Measurements from ENCODE around the gene EBF3.
A peak's percentile ranks its signal among the peaks of the same experiment; 100 is the strongest.

EBF3 gene

DNA sequence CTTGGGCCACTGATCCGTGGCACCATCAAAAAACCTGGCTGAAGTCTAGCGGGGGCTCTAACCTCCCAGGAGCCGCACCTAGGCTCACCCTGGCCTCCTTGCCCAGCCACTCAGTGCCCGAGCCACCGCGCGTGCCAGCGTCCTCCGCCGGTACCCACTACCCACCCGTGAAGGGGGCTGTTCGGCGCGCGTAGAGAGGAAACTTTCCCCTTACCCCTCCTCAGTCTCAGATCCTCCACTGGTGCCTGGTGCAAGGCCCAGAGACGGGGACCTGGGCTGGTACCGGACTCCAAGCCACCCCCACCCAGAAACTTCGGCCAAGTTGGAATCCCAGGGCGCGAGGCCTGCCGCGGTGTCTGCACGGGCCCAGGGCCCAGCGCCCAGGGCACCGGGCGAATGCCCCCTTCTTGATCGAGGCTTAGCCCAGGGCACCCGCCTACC, 3.5 kb upstream of the EBF3 start:
- peak; percentile 68 for DNase-seq (ENCODE audit: low spot score)
- no peak overlapping the region for H3K27ac ChIP-seq
- TF ChIP-seq, protein P1, sequence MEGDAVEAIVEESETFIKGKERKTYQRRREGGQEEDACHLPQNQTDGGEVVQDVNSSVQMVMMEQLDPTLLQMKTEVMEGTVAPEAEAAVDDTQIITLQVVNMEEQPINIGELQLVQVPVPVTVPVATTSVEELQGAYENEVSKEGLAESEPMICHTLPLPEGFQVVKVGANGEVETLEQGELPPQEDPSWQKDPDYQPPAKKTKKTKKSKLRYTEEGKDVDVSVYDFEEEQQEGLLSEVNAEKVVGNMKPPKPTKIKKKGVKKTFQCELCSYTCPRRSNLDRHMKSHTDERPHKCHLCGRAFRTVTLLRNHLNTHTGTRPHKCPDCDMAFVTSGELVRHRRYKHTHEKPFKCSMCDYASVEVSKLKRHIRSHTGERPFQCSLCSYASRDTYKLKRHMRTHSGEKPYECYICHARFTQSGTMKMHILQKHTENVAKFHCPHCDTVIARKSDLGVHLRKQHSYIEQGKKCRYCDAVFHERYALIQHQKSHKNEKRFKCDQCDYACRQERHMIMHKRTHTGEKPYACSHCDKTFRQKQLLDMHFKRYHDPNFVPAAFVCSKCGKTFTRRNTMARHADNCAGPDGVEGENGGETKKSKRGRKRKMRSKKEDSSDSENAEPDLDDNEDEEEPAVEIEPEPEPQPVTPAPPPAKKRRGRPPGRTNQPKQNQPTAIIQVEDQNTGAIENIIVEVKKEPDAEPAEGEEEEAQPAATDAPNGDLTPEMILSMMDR (IDR thresholded peaks at IDR 0.05), result no peak
- no peak overlapping the region for H3K4me3 ChIP-seq

DNA sequence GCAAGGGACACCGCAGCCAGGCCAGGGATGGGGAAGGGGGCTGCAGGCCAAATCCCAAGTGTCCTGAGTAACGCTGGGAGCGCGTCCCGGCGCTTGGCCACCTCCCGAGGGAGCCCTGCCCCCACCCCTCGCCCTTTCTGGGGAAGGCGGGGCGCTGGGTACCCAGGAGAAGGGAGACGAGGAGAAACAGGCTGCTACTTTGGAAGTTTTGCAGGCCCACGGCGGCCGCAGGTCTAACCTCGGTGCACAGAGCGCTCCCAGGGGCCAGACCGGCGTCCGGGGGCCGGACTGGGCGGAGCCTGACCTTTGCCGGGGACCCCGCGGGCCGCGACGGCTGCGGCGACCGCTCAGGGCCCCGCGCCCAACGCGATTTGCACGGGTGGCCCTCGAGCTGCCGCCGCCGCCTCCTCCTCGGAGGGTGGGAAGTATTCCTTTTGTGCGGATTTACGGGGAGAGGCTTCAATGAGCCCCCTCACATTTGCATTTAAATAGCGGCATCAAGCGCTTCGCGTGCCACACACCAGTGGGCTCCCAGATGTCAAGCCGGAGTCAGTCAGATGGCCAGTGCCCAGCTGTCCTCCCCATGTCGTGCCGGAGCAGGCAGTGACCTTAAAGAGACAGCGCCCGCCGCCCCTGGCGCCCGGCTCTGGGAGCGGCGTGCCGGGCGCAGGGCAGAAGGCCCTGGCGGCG, 3.0 kb upstream of the EBF3 start:
- Histone ChIP-seq H3K27ac (no peak overlapping the region), H3K4me3 (no peak overlapping the region)
- peak; percentile 72 for DNase-seq (ENCODE audit: low spot score)
- TF ChIP-seq, protein P1 (IDR thresholded peaks at IDR 0.05), result no peak

DNA sequence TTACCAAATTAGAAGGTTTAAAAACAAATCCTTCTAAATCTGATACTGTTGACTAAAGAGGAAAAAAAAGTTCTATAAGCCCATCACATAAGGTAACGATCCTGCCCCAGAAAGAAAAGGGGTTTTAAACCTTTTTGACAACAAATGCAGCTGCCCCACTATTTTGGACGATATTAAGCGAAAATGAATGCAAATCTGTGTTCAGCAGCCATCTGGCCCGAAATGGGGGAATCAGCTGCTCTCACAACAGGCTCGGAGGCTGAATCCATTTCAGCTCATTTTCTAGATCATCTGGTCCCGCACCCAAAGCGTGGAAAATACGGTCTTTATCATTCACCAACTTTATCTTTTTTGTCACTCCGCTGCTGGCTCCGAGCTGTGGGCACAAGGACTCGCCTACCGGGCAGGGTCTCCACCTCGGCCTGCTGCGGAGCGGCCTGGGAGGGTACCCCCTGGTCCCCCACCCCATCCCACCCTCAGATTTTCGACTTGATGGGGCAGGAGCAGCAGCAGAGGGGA, 2.4 kb upstream of the EBF3 start:
- Histone ChIP-seq H3K4me3 (no peak overlapping the region), H3K27ac (no peak overlapping the region)
- DNase-seq (ENCODE audit: low spot score), result no peak
- TF ChIP-seq, protein P1 (IDR thresholded peaks at IDR 0.05), result no peak

DNA sequence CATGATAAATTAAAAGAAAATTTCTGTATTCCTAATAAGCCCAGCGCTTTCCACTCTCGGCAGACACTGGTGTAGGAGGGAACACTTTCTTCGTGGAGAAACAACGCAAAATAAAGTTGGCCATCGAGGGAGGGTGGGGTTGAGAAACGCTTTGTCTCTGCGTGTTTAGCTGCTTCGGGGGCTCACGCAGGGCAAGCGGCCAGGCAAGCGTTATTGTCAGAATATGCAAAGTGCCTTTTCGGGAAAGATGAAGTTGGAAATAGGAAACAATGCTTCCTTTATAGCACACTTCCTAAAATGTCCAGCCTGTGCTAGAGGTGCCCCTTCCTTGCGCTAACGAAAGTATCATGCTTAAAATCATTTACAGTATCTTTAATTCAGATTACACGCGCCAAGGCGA, 1.9 kb upstream of the EBF3 start:
- TF ChIP-seq, protein P1 (IDR thresholded peaks at IDR 0.05), result no peak
- Histone ChIP-seq H3K27ac (no peak overlapping the region), H3K4me3 (no peak overlapping the region)
- DNase-seq (ENCODE audit: low spot score), result no peak

DNA sequence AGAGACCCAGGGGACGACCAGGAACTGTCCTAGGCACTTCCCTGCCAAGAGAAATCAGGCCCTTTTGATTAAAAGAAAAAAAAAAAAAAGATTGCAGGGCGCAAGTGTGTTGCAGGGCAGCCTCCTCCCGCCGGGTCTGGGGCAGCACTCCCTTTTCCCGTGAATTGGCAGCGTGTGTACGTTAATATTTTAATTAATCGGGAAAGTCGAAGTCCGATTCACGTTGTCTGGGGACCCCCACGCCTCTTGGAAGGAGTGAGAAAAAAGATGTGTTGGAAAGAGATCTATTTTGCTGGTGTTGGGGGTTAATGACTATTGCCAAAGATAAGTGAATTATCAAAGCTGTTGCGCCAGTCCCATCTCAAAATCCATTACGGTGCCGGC, 1.3 kb upstream of the EBF3 start:
- TF ChIP-seq, protein P1 (IDR thresholded peaks at IDR 0.05), result no peak
- no peak overlapping the region for H3K27ac ChIP-seq
- H3K4me3 ChIP-seq, result peak overlapping the region; percentile 88
- no peak for DNase-seq (ENCODE audit: low spot score)

DNA sequence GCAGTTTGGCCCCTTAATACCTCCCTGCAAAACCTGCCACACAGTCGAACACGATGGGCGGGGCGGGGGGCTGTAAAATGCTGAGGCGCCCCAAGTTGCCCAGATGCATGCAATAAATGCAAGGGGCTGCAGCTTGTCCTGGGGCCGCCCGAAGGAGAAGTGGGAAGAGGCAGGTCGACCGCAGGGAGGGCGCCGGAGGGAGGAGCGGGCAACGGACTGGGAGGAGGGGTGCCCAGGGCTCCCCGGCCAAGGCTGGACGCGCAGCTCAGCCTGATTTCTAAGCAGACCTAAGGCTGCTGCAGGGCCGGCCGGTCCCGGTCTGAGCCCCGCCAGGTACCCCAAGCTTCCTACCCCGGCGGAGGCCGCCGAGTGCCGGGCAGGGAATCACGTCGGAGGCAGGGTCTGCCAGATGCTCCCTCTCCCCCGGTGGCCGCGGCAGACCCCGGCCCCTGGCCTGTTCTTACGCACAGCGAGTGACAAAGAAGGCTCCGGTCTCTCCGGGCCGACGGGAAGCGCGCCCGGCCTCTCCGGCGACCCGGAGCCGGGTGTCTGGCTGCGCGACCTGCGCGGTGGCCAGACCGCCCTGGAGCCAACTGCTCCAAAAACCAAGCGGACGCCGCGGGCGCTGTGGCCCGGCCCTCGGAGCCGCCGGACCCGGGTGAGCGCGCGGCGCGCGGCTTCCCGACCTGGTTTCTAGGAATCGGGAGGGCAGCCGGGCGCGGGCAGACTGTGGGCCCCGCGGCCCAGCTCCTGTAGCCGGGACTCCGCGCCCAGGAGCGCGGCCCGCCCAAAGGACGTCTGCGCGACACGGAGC, 744 bp upstream of the EBF3 start:
- peak; percentile 76 for DNase-seq (ENCODE audit: low spot score)
- H3K27ac ChIP-seq, result peak overlapping the region in 1 of 2 donors; percentile 88
- TF ChIP-seq, protein P1 (IDR thresholded peaks at IDR 0.05), result no peak
- peak overlapping the region; percentile 88 for H3K4me3 ChIP-seq

Data from coronary artery (tissue), 2 donors.